Thyroid gland (tissue), 4 donors: ENCODE results near the gene ACLY.
A peak's percentile ranks its signal among the peaks of the same experiment; 100 is the strongest.

Source experiments
- CTCF ChIP-seq, 6 experiments: fragments of 200-600 bp in 3 of 6; fragments of 450-650 bp in 3 of 6; sonication (generic) in 3 of 6; IDR thresholded peaks; one replicate each; pipeline ENCODE4 v1.5.1; 2016 to 2019; ENCODE audit warnings: antibody characterized with exemption in 6 of 6, mild to moderate bottlenecking in 2 of 6, inconsistent platforms in 1 of 6, moderate library complexity in 1 of 6
- POLR2A ChIP-seq, 2 donors: fragments of 450-650 bp; IDR thresholded peaks; one replicate each; pipeline ENCODE4 v1.6.1; 2017; ENCODE audit warnings: antibody characterized with exemption in 2 of 2, mild to moderate bottlenecking in 2 of 2, moderate library complexity in 1 of 2

GRCh38 chr17:41865596-41865893 lies 53.2 kb downstream of the ACLY start:
- TF ChIP-seq CTCF (IDR thresholded peaks at IDR 0.05) (no peak), POLR2A (IDR thresholded peaks at IDR 0.05) (peak in 1 of 2 donors; percentile 3)
